ENCODE measurements around the gene ING5.

DNA sequence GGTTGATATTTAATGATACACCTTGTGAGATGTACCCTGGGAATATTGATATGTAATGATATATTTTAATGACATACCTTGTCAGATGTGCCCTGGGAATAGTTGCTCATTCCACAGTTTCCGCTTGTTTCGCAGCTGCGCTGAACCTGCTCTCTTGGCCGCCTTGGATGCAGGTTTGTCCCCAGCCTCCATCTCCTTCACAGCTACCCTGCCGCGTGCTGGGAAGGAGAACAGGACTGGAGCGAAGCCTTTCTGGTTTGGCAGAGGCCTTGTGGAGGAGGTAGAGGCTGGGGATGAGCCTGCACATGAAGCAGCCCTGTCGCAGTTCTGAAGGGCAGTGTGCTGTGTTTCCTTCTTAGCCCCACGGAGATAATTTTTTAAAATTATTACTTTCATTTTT lies 49.7 kb upstream of the ING5 start:
- TF ChIP-seq, protein P1, sequence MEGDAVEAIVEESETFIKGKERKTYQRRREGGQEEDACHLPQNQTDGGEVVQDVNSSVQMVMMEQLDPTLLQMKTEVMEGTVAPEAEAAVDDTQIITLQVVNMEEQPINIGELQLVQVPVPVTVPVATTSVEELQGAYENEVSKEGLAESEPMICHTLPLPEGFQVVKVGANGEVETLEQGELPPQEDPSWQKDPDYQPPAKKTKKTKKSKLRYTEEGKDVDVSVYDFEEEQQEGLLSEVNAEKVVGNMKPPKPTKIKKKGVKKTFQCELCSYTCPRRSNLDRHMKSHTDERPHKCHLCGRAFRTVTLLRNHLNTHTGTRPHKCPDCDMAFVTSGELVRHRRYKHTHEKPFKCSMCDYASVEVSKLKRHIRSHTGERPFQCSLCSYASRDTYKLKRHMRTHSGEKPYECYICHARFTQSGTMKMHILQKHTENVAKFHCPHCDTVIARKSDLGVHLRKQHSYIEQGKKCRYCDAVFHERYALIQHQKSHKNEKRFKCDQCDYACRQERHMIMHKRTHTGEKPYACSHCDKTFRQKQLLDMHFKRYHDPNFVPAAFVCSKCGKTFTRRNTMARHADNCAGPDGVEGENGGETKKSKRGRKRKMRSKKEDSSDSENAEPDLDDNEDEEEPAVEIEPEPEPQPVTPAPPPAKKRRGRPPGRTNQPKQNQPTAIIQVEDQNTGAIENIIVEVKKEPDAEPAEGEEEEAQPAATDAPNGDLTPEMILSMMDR (IDR thresholded peaks at IDR 0.05), result no peak
- TF ChIP-seq POLR2A (IDR thresholded peaks at IDR 0.05), result no peak
- no peak for TF ChIP-seq EP300 (IDR thresholded peaks at IDR 0.05)
